Measurements from ENCODE around the gene LY6G6F. TPM values are rescaled to one million over a fixed set of nuclear protein-coding genes. Genes with fewer than 3 reads are reported as not detected.

The LY6G6F gene, protein sequence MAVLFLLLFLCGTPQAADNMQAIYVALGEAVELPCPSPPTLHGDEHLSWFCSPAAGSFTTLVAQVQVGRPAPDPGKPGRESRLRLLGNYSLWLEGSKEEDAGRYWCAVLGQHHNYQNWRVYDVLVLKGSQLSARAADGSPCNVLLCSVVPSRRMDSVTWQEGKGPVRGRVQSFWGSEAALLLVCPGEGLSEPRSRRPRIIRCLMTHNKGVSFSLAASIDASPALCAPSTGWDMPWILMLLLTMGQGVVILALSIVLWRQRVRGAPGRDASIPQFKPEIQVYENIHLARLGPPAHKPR
- total RNA-seq (2014; rRNA removed; shearing (Covaris generic)): not detected in 2 replicates

DNA sequence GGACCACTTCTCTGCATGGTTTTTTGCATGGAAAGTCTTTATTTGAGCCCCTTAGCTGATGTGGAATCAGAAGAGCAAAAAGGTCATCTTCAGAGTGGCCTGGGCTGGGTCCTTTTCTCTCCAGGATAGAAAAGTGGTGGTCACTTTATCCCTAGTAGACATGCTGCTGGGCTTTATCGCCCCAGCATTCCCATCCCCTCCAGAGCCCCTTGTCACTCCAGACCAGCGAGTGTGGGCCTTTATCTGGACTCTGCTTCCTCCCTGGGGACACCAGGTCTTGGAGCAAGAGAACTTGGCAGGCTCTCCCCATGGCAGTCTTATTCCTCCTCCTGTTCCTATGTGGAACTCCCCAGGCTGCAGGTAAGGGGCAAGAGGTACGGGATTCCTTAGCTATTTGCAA, at the start of gene LY6G6F:
Gene LY6G6F (plus strand): TSS at position 268 of the 400 bp plus-strand sequence. CDS start 41 bp downstream, at position 309.
- no peak for DNase-seq (ENCODE audit: low spot score)

- DNase-seq (ENCODE audit: low spot score): no peak
Measured at GRCh38 chr6:31657406-31658157, 49.1 kb upstream of the LY6G6F start.

DNA sequence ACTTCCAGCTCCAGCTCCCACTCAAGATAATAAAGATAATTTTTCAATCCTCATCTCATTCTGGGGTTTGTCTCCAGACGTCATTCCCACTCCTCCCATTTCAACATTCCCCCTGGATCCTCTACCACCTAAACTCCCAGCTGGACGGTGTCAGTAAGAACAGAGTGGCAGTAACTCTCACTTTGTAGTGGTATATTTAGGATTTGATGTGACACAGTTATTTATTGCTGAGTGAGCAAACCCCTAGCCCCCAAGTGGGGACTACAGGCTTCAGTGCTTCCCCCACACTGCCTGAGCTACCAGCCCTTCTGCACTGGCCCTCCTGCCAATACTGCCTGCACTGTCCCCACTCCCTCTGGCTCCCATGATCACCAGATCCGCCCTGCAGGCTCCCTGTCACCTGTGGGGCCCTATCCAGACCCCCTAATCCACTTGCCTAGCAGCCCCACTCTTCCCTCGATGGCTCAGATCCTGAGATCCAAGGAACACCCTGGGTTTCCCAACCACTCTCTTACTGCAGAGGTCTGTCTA, 48.4 kb upstream of the LY6G6F start:
- DNase-seq (ENCODE audit: low spot score): no peak

DNA sequence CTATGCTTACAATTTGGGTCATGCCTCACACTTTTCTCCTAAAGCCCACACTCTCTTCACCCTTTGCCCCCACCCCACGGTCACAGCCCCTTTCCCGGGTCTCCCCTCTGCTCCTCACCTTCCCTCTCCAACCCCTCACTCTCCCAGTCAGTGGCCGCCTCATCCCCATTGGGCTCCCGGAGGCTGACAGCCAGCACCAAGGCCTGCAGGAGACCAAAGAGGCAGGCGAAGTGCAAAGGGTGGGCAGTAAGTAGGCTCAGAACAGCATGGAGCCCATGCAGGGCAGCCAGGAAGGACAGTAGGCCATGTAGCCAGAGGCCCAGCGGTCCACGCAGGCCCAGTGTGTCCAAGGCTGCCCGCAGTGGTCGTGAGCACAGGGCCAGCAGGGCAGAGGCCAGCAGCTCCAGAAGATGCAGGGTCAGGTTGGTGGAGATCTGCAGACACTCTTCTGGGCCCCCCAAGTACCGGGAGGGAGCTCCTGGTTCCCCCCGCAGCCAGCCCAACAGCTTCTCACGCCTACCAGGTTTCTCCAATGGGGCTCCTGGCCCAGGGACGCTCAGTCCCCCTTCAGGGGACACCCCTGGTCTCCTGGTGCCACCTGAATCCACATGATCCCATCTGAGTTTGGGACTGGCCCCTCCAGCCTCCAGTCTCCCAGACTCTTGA, 47.5 kb upstream of the LY6G6F start:
- no peak for DNase-seq (ENCODE audit: low spot score)

DNA sequence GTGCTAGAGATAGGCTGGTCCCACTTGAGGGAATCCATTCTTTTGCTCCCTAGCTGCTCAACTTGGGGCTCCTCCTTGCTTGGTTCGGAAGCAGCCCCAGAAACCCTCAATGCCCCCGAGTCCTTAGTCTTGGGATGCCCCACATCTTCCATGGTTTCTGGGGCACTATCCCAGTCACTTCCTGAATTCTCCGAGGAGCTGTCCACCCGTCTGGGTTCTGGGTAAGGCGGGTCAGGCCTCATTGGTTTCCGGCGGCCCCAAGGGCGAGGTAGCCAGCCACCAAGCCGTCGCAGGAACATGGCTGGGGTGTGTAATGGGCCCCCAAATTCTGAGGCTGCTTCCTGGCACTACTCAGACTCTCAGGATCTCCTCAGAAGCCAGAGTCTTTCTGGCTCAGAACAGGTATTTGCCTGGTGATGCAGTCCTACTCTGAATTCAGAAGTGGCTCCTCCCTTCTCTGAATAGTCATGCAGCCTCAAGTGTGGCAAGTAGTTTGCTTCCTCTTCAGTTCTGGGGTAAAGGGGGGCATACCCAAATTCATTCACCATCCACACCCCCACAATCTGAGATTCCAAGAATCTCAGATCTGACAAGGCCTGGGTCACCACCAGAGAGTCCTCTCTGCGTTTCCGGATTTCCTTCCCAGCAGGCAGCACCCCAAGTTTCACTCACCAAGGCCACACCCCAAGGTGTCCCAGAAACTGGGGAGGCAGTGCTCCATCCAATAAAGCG, 46.9 kb upstream of the LY6G6F start:
- DNase-seq (ENCODE audit: low spot score): no peak

DNA sequence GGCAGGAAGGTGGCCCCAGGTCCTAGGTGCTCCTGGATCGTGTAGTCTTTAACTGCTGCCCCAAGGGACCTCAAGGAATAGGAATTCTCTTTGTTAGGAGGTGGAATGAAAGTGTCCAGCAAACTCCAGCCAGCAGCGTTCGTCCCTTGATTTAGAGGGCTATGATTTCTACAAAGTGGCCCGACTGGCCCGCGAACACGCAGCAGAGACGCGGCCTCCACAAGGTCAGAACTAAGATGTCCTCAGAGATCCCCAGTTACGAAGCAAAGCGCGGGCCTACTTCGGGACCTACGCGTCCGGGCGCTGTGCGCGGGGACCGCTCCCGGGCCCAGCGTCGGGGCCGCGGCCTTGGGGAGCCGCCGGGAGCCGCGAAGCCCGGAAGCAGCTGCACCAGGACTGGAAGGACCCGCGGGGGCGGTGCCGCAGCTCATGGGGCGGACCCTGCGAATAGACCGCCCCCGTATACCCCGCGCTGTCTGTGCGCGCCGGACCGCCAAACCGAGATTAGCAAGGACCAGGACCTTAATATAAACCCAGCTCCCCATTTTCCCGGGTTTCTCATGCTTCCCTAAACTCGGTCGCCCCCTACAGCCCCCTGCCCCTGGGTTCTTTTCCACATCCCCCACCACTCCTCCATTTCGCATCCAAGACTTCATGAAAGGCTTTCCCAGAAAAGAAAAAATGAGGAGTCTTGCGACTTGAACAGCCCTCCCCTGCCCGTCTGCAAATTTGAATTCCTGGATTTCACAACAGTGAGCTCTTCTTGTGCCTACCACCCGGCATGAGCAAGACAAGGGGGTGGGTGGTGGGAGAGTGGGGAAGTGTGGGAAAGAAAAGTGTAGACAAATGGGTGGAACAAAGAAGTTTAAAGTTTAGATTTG, 46.0 kb upstream of the LY6G6F start, which contains the start of gene C6orf47:
Gene C6orf47 (minus strand): TSS at position 398 of the 881 bp plus-strand sequence. CDS start 831 bp downstream, outside the sequence.
- DNase-seq (ENCODE audit: low spot score): peak; percentile 64

- no peak for DNase-seq (ENCODE audit: low spot score)
Measured at GRCh38 chr6:31661262-31662123, 45.2 kb upstream of the LY6G6F start.

DNA sequence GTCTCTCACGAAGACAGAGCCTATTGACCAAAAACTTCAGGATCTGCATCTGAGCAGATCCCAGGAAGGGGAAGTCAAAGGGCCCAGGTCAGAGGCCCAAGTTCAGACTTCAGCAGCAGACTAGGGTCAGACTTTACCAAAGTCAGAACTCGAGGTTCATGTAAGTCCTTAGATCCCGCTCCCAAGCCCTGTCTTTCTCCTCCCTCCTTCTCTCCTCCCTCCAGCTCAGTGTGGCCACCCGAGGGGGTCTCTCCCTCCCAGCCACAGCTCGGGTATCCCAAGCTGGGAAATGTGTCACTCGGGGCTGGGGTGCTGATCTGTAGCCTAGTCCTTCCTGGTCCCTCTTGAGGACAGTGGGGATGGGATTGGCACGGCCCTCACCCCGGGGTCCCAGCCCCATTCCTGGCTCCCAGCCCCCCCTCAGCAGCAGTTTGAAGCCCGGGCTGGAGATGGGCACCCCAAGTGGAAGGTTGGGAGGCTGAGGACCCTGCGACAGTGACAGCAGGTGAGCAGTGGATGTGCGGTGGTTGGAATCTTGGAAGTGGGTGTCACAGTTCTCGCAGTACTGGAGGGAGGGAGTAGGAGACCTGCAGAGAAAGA, 44.4 kb upstream of the LY6G6F start:
- DNase-seq (ENCODE audit: low spot score): no peak

DNA sequence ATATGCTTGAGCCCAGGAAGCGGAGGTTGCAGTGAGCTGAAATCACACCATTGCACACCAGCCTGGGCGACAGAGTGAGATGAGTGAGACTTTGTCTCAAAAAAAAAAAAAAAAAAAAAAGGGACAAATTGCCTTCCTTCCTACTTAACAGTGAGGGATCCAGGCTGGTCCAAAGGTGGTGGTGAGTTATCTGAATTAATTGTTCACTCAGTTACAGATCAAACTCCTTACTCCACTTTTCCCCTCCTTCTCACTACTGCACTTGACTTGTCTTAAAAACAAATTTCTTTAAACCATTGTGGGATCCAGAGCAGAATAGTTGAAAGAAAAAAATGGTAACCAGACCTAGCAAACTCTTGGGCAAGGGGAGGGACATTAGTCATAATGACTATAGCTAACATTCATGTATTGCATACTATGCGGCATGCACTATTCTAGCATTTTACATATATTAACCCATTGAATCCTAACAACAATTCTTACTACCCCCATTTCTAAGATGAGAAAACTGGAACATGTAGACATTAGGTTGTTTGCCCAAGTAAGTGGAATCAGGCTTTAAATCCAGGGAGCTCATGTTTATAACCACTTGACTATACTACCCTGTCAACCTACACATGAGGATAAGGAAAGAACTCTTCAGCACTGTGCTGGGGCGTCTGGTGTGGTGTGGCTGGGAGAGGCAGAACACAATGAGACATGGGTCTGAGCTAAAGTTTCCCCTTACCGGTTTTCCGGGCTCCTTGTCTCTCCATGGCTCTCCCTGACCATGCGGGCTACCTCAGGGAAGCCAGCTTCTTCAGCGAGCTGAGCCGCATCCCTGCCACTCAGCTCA, 43.3 kb upstream of the LY6G6F start:
- DNase-seq (ENCODE audit: low spot score): no peak

DNA sequence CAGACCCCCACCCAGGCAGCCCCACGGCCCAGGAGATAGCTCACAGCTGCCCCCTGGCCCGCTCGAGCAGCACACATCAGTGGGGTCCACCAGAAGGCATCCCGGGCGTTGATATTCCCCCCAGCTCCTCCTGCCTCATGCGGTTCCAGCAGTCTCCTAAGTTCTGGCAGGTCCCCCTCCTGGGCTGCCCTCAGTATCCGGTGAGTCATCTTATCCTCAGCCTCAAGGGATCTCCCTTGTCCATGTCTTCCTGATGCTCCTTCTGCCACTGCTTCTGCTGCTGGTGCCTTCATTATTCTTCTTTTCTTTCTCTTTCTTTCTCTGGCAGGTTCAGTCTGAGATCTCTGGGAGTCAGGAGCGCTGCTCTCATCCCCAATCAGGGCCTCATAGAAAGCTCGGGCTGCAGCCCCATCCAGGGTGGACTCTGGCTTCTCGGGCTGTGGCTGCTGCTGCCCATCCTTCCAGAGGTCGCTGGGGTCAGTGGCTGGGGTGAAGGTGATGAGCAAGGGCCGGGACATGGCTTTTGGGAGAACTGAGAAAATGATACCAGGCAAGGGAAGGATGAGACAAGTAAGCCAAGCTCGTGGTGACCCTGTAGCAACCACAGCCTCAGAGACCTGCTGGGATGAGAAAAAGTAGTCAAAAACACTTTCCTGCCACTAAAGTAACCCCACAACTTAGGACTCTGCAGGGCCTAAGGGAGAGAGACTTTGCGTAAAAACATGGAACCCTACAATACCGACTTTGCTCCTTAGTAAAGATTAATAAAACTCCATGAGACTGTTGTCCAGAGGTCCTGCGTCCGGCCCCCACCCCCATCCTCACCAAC, 42.5 kb upstream of the LY6G6F start:
- DNase-seq (ENCODE audit: low spot score): peak; percentile 87

GRCh38 chr6:31664790-31665500, 41.7 kb upstream of the LY6G6F start, which contains the start of gene GPANK1:
TSS of gene GPANK1 (minus strand) at chr6:31664997. CDS start at chr6:31664478, 519 bp downstream.
- DNase-seq (ENCODE audit: low spot score): peak; percentile 88

GRCh38 chr6:31665501-31666336, 40.9 kb upstream of the LY6G6F start, which contains the start of gene CSNK2B:
TSS of gene CSNK2B (plus strand) at chr6:31666080. CDS start at chr6:31666832, 752 bp downstream.
- peak; percentile 96 for DNase-seq (ENCODE audit: low spot score)

GRCh38 chr6:31666337-31666965, 40.2 kb upstream of the LY6G6F start:
- DNase-seq (ENCODE audit: low spot score): no peak

DNA sequence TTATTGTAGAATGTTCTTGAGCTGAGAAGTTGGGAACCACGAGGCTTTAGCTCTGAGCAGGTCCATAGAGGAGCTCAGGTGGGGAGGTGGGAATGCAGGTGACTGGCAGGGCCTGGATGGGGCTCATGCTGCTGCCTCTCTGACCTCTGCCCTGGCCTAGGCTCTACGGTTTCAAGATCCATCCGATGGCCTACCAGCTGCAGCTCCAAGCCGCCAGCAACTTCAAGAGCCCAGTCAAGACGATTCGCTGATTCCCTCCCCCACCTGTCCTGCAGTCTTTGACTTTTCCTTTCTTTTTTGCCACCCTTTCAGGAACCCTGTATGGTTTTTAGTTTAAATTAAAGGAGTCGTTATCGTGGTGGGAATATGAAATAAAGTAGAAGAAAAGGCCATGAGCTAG, 37.0 kb upstream of the LY6G6F start, which contains the start of gene LY6G5B:
Gene LY6G5B (plus strand): TSS at position 301 of the 400 bp plus-strand sequence. CDS start 975 bp downstream, outside the sequence.
- DNase-seq (ENCODE audit: low spot score): no peak

All from A172 (cell line).